Activated naive CD4-positive, alpha-beta T cell treated with anti-CD3 and anti-CD28 coated beads, Interleukin-2, amount 50 U/mL, for 24 hours (primary cell): ENCODE results near the gene CLRN1.

Experiments
- H3K27ac Mint-ChIP-seq: one replicate; pipeline ENCODE4 v1.8.0; 2021; ENCODE audit warnings: mild to moderate bottlenecking, mixed read lengths
- H3K27me3 Mint-ChIP-seq: one replicate; pipeline ENCODE4 v1.8.0; 2021; ENCODE audit warnings: mixed read lengths
- H3K36me3 Mint-ChIP-seq: one replicate; pipeline ENCODE4 v1.8.0; 2021; ENCODE audit warnings: mixed read lengths
- H3K4me1 Mint-ChIP-seq: one replicate; pipeline ENCODE4 v1.8.0; 2021; ENCODE audit warnings: mixed read lengths
- H3K4me3 Mint-ChIP-seq: one replicate; pipeline ENCODE4 v1.8.0; 2021; ENCODE audit warnings: mild to moderate bottlenecking, mixed read lengths
- H3K9me3 Mint-ChIP-seq: one replicate; pipeline ENCODE4 v1.8.0; 2021; ENCODE audit warnings: mixed read lengths

Gene CLRN1, protein sequence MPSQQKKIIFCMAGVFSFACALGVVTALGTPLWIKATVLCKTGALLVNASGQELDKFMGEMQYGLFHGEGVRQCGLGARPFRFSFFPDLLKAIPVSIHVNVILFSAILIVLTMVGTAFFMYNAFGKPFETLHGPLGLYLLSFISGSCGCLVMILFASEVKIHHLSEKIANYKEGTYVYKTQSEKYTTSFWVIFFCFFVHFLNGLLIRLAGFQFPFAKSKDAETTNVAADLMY

GRCh38 chr3:150972366-150973071 is at the start of gene CLRN1:
CLRN1 (minus strand) TSS chr3:150972727; CDS start chr3:150972708, 19 bp downstream.
- H3K4me1 Mint-ChIP-seq = no peaks in the 10 kb centered on the region
- H3K4me3 Mint-ChIP-seq = no peak within 1 kb of the TSS
- no peak within 1 kb of the TSS for H3K27ac Mint-ChIP-seq
- no peaks in the 10 kb centered on the region for H3K9me3 Mint-ChIP-seq
- no peaks in the 10 kb centered on the region for H3K36me3 Mint-ChIP-seq
- H3K27me3 Mint-ChIP-seq = peaks cover 8% of the 10 kb centered on the region

- Mint-ChIP-seq H3K4me1 (no peaks in the 10 kb centered on the region), H3K36me3 (no peaks in the 10 kb centered on the region), H3K27ac (no peak overlapping the region), H3K27me3 (no peaks in the 10 kb centered on the region), H3K4me3 (no peak overlapping the region), H3K9me3 (no peaks in the 10 kb centered on the region)
These were observed 43.9 kb upstream of the CLRN1 start for GRCh38 chr3:151016478-151016795.

GRCh38 chr3:151015767-151016477 is 43.4 kb upstream of the CLRN1 start:
- Mint-ChIP-seq H3K27me3 (no peaks in the 10 kb centered on the region), H3K36me3 (no peaks in the 10 kb centered on the region), H3K27ac (no peak overlapping the region), H3K4me1 (no peaks in the 10 kb centered on the region), H3K4me3 (no peak overlapping the region), H3K9me3 (no peaks in the 10 kb centered on the region)

- H3K9me3 Mint-ChIP-seq = no peaks in the 10 kb centered on the region
- H3K4me1 Mint-ChIP-seq = no peaks in the 10 kb centered on the region
- H3K36me3 Mint-ChIP-seq = no peaks in the 10 kb centered on the region
- H3K27me3 Mint-ChIP-seq = no peaks in the 10 kb centered on the region
- H3K27ac Mint-ChIP-seq = no peak overlapping the region
- H3K4me3 Mint-ChIP-seq = no peak overlapping the region
These were observed 42.7 kb upstream of the CLRN1 start for GRCh38 chr3:151015181-151015580.

GRCh38 chr3:151014501-151015018 is 42.0 kb upstream of the CLRN1 start:
- no peaks in the 10 kb centered on the region for H3K27me3 Mint-ChIP-seq
- H3K36me3 Mint-ChIP-seq = no peaks in the 10 kb centered on the region
- H3K27ac Mint-ChIP-seq = no peak overlapping the region
- no peaks in the 10 kb centered on the region for H3K9me3 Mint-ChIP-seq
- no peak overlapping the region for H3K4me3 Mint-ChIP-seq
- no peaks in the 10 kb centered on the region for H3K4me1 Mint-ChIP-seq

GRCh38 chr3:151012753-151013152 is 40.2 kb upstream of the CLRN1 start:
- Mint-ChIP-seq H3K4me3 (no peak overlapping the region), H3K27ac (no peak overlapping the region), H3K4me1 (no peaks in the 10 kb centered on the region), H3K36me3 (no peaks in the 10 kb centered on the region), H3K9me3 (no peaks in the 10 kb centered on the region), H3K27me3 (peaks cover under 1% of the 10 kb centered on the region)

- no peak overlapping the region for H3K27ac Mint-ChIP-seq
- H3K4me3 Mint-ChIP-seq = no peak overlapping the region
- H3K4me1 Mint-ChIP-seq = no peaks in the 10 kb centered on the region
- H3K27me3 Mint-ChIP-seq = peaks cover 1% of the 10 kb centered on the region
- no peaks in the 10 kb centered on the region for H3K36me3 Mint-ChIP-seq
- H3K9me3 Mint-ChIP-seq = no peaks in the 10 kb centered on the region
These were observed 38.9 kb upstream of the CLRN1 start for GRCh38 chr3:151011427-151011826.

GRCh38 chr3:151009981-151010380 is 37.5 kb upstream of the CLRN1 start:
- Mint-ChIP-seq H3K4me1 (no peaks in the 10 kb centered on the region), H3K27me3 (peaks cover 7% of the 10 kb centered on the region), H3K4me3 (no peak overlapping the region), H3K36me3 (no peaks in the 10 kb centered on the region), H3K27ac (no peak overlapping the region), H3K9me3 (no peaks in the 10 kb centered on the region)

DNA sequence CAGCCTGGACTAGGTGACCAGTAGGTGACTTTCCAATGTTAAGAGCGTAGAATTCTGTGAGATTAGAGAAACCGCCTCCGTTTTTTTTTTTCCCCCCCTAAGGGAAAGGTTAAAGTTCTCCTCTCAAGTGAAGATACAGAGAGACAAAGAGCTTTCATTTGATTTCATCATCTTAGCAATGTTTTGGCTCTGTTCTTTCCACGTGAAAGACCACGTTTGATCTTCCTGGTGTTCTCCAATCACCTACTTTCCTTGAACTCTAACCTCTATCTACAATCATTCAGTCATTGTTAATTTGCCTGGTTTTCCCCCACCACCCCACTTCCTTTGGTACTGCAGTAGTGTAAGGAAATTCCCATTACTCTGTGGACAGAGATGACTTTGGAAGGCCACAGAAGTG is 36.9 kb upstream of the CLRN1 start:
- Mint-ChIP-seq H3K9me3 (no peaks in the 10 kb centered on the region), H3K27me3 (peaks cover 7% of the 10 kb centered on the region), H3K4me3 (no peak overlapping the region), H3K36me3 (no peaks in the 10 kb centered on the region), H3K4me1 (no peaks in the 10 kb centered on the region), H3K27ac (no peak overlapping the region)

DNA sequence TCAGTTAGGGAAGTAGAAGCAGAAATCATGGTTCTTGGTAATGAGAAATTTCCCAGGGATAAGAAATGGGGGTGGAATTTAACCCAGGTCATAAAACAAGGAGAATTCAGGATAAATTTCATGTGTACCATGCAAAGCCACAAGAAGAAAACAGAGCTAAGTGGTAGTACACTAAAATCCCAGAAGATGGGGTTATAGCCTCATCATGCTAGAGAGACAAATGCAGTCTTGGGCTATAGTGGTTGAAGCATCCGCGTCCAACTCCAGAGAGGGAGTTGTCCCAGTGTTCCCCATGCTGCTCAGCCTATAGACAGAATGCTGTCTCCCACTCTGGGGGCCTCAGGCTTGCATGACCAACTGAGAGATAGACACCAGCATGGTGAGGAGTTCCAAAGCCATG is 36.2 kb upstream of the CLRN1 start:
- H3K36me3 Mint-ChIP-seq = no peaks in the 10 kb centered on the region
- H3K4me1 Mint-ChIP-seq = no peaks in the 10 kb centered on the region
- H3K27ac Mint-ChIP-seq = no peak overlapping the region
- H3K9me3 Mint-ChIP-seq = no peaks in the 10 kb centered on the region
- no peak overlapping the region for H3K4me3 Mint-ChIP-seq
- H3K27me3 Mint-ChIP-seq = peaks cover 7% of the 10 kb centered on the region

GRCh38 chr3:151003768-151004134 is 31.2 kb upstream of the CLRN1 start:
- no peak overlapping the region for H3K27ac Mint-ChIP-seq
- H3K4me3 Mint-ChIP-seq = no peak overlapping the region
- H3K36me3 Mint-ChIP-seq = no peaks in the 10 kb centered on the region
- no peaks in the 10 kb centered on the region for H3K4me1 Mint-ChIP-seq
- no peaks in the 10 kb centered on the region for H3K9me3 Mint-ChIP-seq
- peaks cover 7% of the 10 kb centered on the region for H3K27me3 Mint-ChIP-seq

DNA sequence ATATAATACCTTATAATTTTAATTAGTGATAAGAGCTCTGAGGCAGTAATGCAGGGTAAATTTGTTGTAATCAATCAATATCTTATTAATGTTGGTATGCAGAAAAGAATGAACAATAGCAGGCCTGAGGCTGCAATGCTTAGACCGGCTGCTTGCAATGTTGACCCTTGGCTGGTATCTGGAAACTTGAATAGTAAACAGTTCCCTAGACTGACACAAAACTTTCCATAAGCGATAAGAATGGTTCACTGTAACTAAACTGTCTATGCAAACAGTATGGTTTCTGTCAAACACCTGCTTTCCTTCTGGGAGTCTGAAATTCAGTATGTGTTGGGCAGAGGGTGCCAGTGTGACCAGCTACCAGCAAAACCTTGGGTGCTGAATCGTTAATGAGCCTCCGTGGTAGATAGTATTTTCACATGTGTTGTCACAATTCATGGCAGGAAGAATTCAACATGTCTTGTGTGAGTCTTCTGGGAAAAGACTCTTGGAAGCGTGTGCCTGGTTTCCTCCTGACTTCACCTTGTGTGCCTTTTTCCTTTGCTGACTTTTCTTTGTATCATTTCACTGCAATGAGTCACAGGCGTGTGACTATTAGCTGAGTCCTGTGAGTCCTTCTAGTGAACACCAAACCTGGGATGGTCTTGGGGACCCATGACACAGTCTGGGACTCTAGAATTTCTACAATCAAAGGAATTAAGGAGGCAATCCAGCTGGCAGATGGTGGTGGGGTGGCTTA is 30.7 kb upstream of the CLRN1 start:
- no peaks in the 10 kb centered on the region for H3K4me1 Mint-ChIP-seq
- peaks cover 7% of the 10 kb centered on the region for H3K27me3 Mint-ChIP-seq
- H3K27ac Mint-ChIP-seq = no peak overlapping the region
- no peaks in the 10 kb centered on the region for H3K36me3 Mint-ChIP-seq
- no peaks in the 10 kb centered on the region for H3K9me3 Mint-ChIP-seq
- no peak overlapping the region for H3K4me3 Mint-ChIP-seq

DNA sequence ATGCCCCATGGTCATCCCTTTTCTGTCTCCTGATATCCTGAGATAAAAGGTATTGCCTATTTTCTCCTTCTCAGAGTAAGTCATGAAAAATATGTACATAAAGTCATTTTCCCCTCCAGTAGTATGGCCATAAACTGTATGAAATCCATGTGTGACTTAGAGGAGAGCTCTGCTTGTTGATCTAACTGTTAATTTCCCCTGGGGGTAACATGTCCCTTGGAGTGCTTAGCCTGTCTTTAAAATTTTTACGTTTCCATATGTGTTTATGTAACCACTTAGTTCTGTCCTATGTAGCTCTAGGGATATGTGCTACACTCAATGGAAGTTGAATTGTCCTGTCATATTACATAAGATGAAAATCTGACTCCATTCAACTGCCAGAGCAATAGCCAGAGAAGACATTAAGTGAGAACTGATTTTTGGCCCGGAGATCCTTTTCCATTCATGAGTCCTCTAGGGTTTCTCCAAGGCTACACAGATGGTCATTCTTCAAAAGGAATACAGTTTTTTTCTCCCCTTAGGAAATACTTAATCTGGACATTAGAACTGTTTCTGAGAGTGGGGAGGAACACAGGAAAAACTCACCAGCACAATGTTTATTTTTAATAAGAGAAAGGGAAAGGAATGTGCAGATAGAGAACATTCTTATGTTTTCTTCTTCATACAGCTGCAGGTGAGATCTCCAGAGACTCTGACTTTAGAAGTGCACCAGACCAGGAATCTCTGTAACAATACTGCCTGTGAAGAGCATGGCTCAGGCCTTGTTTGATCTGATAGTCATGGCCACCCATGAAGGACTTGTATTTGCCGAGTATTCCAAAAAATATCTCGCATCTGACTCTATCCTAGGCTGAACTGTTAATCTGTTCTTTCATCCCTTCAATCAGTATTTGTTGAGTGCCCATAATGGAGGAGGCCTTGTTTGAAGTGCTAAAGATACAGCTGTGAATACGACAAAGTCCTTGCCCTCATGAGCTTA is 29.8 kb upstream of the CLRN1 start:
- no peak overlapping the region for H3K4me3 Mint-ChIP-seq
- H3K4me1 Mint-ChIP-seq = no peaks in the 10 kb centered on the region
- peaks cover 8% of the 10 kb centered on the region for H3K27me3 Mint-ChIP-seq
- H3K9me3 Mint-ChIP-seq = peaks cover 5% of the 10 kb centered on the region
- no peaks in the 10 kb centered on the region for H3K36me3 Mint-ChIP-seq
- H3K27ac Mint-ChIP-seq = no peak overlapping the region

DNA sequence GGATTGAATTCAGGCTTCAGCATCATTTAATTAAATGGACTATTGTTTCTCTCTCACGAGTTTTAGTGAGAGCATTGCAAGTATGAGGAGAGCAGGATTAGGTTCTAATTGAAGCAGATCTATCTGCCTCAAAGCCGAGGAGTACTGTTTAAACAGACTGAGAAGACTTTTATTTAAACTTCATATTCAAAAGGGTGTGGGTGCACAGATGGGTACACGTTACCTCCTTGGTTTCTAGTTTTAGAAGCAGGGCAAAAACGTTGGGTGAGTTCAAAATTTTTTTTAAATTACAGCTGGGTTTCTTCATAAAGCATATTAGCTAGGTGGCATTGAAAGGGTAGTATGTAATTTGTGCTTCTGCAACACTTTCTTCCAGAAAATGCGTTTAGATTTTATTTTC is 26.5 kb upstream of the CLRN1 start:
- Mint-ChIP-seq H3K4me1 (no peaks in the 10 kb centered on the region), H3K27me3 (peaks cover 12% of the 10 kb centered on the region), H3K4me3 (no peak overlapping the region), H3K36me3 (no peaks in the 10 kb centered on the region), H3K27ac (no peak overlapping the region), H3K9me3 (peaks cover 6% of the 10 kb centered on the region)

DNA sequence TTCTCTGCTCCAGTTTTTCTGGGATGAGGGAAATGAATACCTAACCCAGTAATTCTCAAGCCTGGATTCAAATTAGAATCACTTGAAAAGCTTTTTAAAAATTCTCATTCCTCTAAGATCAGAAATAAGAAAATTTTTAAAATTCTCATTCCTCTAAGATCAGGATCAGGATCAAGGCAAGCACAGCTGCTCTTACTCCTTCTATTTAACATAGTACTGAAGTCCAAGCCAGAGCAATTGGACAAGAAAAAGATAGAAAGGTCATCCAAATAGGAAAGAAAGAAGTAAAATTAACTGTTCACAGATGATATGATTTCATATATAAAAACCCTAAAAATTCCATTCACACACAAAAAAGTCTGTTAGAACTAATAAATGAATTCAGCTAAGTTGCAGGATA is 24.2 kb upstream of the CLRN1 start:
- Mint-ChIP-seq H3K9me3 (peaks cover 6% of the 10 kb centered on the region), H3K36me3 (no peaks in the 10 kb centered on the region), H3K4me3 (no peak overlapping the region), H3K27me3 (peaks cover 20% of the 10 kb centered on the region), H3K4me1 (no peaks in the 10 kb centered on the region), H3K27ac (no peak overlapping the region)
